PFSK-1 (cell line): Measurements from ENCODE around the gene ESF1.
A peak's percentile ranks its signal among the peaks of the same experiment; 100 is the strongest.

Experiments
- POLR2AphosphoS5 ChIP-seq: IDR thresholded peaks from 2 replicates; pipeline ENCODE4 v1.6.1; 2012; ENCODE audit warnings: low read depth, mild to moderate bottlenecking, control low read depth, low read length, moderate library complexity
- TF ChIP-seq, protein P1 (sequence below), 2 experiments: IDR thresholded peaks; 2 replicates each; pipeline versions ENCODE4 v1.6.1 to v1.8.0; 2011 to 2012; ENCODE audit warnings: low read depth in 2 of 2, low read length in 2 of 2, control low read depth in 1 of 2, inconsistent platforms in 1 of 2, mild to moderate bottlenecking in 1 of 2, moderate library complexity in 1 of 2; ENCODE audit not compliant: insufficient read depth in 1 of 2

GRCh38 chr20:13784271-13784892 lies 337 bp downstream of the ESF1 start:
- peak; percentile 88; the same call in 1 of the 2 replicates for TF ChIP-seq POLR2AphosphoS5
- TF ChIP-seq, protein P1, sequence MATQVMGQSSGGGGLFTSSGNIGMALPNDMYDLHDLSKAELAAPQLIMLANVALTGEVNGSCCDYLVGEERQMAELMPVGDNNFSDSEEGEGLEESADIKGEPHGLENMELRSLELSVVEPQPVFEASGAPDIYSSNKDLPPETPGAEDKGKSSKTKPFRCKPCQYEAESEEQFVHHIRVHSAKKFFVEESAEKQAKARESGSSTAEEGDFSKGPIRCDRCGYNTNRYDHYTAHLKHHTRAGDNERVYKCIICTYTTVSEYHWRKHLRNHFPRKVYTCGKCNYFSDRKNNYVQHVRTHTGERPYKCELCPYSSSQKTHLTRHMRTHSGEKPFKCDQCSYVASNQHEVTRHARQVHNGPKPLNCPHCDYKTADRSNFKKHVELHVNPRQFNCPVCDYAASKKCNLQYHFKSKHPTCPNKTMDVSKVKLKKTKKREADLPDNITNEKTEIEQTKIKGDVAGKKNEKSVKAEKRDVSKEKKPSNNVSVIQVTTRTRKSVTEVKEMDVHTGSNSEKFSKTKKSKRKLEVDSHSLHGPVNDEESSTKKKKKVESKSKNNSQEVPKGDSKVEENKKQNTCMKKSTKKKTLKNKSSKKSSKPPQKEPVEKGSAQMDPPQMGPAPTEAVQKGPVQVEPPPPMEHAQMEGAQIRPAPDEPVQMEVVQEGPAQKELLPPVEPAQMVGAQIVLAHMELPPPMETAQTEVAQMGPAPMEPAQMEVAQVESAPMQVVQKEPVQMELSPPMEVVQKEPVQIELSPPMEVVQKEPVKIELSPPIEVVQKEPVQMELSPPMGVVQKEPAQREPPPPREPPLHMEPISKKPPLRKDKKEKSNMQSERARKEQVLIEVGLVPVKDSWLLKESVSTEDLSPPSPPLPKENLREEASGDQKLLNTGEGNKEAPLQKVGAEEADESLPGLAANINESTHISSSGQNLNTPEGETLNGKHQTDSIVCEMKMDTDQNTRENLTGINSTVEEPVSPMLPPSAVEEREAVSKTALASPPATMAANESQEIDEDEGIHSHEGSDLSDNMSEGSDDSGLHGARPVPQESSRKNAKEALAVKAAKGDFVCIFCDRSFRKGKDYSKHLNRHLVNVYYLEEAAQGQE (IDR thresholded peaks at IDR 0.05; ENCODE audit: insufficient read depth in 1 of 2, low read depth in 2 of 2, low read length in 2 of 2): no peak
